Gastroesophageal sphincter (tissue), 4 donors: ENCODE results near the gene ZEB2. TPM values are rescaled to one million over a fixed set of nuclear protein-coding genes. Genes with fewer than 3 reads are reported as not detected.

Source experiments
- ATAC-seq: fragments of 150-250 bp; one replicate; pipeline ENCODE4 v1.9.1; 2016; ENCODE audit warnings: mild to moderate bottlenecking, moderate library complexity
- H3K27ac ChIP-seq, 4 donors: fragments of 200-600 bp; sonication (generic) in 3 of 4; 1 replicate in 3 of 4; 2 replicates in 1 of 4; pipeline ENCODE4 v1.5.1; 2016 to 2019
- H3K27me3 ChIP-seq: fragments of 200-600 bp; sonication (generic); one replicate; pipeline ENCODE4 v1.5.1; 2019
- H3K36me3 ChIP-seq, 2 donors: fragments of 200-600 bp; sonication (generic); one replicate each; pipeline ENCODE4 v1.5.1; 2019; ENCODE audit warnings: control low read depth in 1 of 2
- H3K4me1 ChIP-seq, 3 donors: fragments of 200-600 bp; sonication (generic); 1 replicate in 2 of 3; 2 replicates in 1 of 3; pipeline ENCODE4 v1.5.1; 2016 to 2019; ENCODE audit warnings: control low read depth in 2 of 3
- H3K4me3 ChIP-seq, 2 donors: fragments of 200-600 bp; sonication (generic); one replicate each; pipeline ENCODE4 v1.5.1; 2019; ENCODE audit warnings: mild to moderate bottlenecking in 1 of 2, moderate library complexity in 1 of 2
- H3K9me3 ChIP-seq, 3 donors: fragments of 200-600 bp; sonication (generic); one replicate each; pipeline ENCODE4 v1.5.1; 2017 to 2019; ENCODE audit warnings: control low read depth in 2 of 3
- EP300 ChIP-seq: sonication (generic); formaldehyde crosslinking; IDR thresholded peaks from one replicate; pipeline ENCODE4 v1.6.1; 2017; ENCODE audit warnings: antibody characterized with exemption, mild to moderate bottlenecking
- POLR2A ChIP-seq, 2 donors: fragments of 450-650 bp; IDR thresholded peaks; one replicate each; pipeline ENCODE4 v1.6.1; 2017; ENCODE audit warnings: antibody characterized with exemption in 2 of 2, mild to moderate bottlenecking in 2 of 2, moderate library complexity in 1 of 2
- POLR2AphosphoS5 ChIP-seq: sonication (generic); formaldehyde crosslinking; IDR thresholded peaks from one replicate; pipeline ENCODE4 v1.6.1; 2017; ENCODE audit warnings: antibody characterized with exemption
- WGBS, 2 donors: methylation state at CpG; one replicate each; pipeline ENCODE4 v1.1.5; 2018; ENCODE audit warnings: low coverage in 1 of 2; 5-methylcytosine and 5-hydroxymethylcytosine counted together
- total RNA-seq, 4 donors: library from RNA; depleted of rRNA; stranded (reverse); fragments of >200 nt; gene quantifications; one replicate each; pipeline ENCODE4 v1.1.0, GENCODE V29; 2016
- TF ChIP-seq, protein P1 (sequence below), 4 experiments: fragments of 200-600 bp in 2 of 4; fragments of 450-650 bp in 2 of 4; sonication (generic) in 1 of 4; IDR thresholded peaks; one replicate each; pipeline ENCODE4 v1.5.1; 2017 to 2019; ENCODE audit warnings: antibody characterized with exemption in 4 of 4, mild to moderate bottlenecking in 2 of 4, moderate library complexity in 2 of 4

Gene ZEB2
- total RNA-seq, 4 donors from 2014 or later = 42.3 to 95.7 (median 53.8) TPM

DNA sequence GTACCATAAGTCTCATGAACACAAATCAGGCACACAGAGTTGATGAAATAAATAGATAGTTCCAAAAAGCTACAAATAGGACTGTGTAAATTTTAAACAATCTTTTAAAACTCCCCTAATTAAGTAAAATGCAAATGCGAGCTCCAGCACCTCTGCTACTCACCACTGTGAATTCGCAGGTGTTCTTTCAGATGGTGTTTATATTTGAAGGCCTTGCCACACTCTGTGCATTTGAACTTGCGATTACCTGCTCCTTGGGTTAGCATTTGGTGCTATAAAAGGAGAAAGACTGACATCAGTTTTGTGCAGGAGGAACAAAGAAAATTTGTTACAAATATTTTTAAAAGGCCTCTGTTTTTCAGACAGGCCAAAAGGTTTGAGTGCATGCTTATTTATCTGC is 118.9 kb downstream of the ZEB2 start:
- H3K4me3 ChIP-seq = no peak overlapping the region
- TF ChIP-seq, protein P1, sequence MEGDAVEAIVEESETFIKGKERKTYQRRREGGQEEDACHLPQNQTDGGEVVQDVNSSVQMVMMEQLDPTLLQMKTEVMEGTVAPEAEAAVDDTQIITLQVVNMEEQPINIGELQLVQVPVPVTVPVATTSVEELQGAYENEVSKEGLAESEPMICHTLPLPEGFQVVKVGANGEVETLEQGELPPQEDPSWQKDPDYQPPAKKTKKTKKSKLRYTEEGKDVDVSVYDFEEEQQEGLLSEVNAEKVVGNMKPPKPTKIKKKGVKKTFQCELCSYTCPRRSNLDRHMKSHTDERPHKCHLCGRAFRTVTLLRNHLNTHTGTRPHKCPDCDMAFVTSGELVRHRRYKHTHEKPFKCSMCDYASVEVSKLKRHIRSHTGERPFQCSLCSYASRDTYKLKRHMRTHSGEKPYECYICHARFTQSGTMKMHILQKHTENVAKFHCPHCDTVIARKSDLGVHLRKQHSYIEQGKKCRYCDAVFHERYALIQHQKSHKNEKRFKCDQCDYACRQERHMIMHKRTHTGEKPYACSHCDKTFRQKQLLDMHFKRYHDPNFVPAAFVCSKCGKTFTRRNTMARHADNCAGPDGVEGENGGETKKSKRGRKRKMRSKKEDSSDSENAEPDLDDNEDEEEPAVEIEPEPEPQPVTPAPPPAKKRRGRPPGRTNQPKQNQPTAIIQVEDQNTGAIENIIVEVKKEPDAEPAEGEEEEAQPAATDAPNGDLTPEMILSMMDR (IDR thresholded peaks at IDR 0.05) = no peak
- TF ChIP-seq POLR2A (IDR thresholded peaks at IDR 0.05) (no peak), EP300 (no peak), POLR2AphosphoS5 (no peak)
- H3K4me1 ChIP-seq = peaks cover 0 to 7% (median 6%) of the 10 kb centered on the region in 3 donors
- 80 to 92% methylated on average over 3 of the region's 3 CpGs for WGBS, 2 donors
- peaks cover 0 to 35% of the 10 kb centered on the region in 2 donors for H3K36me3 ChIP-seq
- no peaks in the 10 kb centered on the region for H3K27me3 ChIP-seq
- no peaks in the 10 kb centered on the region for H3K9me3 ChIP-seq
- no peak for ATAC-seq
- no peak overlapping the region for H3K27ac ChIP-seq

DNA sequence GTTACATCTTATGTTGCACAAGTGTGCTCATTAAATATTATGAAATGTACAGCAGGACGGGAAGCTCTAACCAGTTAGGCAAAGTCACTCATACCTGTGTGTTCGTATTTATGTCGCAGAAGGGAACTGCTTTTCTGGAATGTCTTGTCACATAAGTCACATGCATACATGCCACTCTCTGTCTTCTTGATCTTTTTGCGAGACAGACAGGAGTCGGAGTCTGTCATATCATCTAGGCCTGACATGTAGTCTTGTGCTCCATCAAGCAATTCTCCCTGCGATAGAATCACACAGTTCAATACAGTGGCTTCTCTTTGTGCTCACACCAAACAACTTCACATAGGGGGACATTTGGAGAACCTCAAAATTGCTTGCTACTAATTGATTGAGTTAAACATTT is 123.6 kb downstream of the ZEB2 start:
- no peak overlapping the region for H3K27ac ChIP-seq
- 83 to 95% methylated on average over 5 to 6 of the region's 6 CpGs for WGBS, 2 donors
- peaks cover 0 to 57% of the 10 kb centered on the region in 2 donors for H3K36me3 ChIP-seq
- H3K27me3 ChIP-seq = no peaks in the 10 kb centered on the region
- ATAC-seq = no peak
- H3K4me1 ChIP-seq = peaks cover 0 to 3% (median 0%) of the 10 kb centered on the region in 3 donors
- TF ChIP-seq, protein P1 (IDR thresholded peaks at IDR 0.05) = no peak
- TF ChIP-seq POLR2A (IDR thresholded peaks at IDR 0.05) (no peak), EP300 (no peak), POLR2AphosphoS5 (no peak)
- H3K4me3 ChIP-seq = no peak overlapping the region
- H3K9me3 ChIP-seq = no peaks in the 10 kb centered on the region

DNA sequence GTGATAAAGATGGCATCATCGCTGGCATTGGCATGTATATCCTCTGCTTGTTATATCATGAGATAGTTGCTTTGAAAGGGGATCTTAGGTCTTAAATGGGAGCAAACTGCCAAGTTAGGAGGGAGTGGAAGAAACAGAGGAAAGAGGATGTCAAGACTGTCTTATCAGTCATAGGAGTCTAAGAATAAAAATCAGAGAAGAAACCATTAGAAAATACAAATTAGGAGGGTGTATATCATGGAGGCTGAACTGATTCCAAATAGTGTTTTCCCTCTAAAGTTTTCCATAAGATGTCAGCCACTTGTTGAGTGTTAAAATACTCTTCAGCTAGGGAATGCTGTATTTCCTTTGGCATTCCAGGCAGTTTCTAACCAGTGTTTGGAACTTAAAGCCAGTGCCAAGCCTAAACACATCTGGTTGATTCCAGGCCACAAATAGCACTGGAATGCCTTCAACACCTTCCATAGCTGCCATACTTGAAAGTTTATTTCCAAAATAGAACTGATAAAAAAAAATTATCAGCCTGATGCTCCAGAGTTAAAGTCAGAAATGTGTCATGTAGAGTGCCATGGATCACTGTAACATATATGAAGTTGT is 129.4 kb downstream of the ZEB2 start:
- Histone ChIP-seq H3K4me1 (peaks cover 0 to 19% (median 2%) of the 10 kb centered on the region in 3 donors), H3K4me3 (no peak overlapping the region), H3K27ac (no peak overlapping the region), H3K27me3 (no peaks in the 10 kb centered on the region), H3K9me3 (no peaks in the 10 kb centered on the region), H3K36me3 (peaks cover 0 to 22% of the 10 kb centered on the region in 2 donors)
- TF ChIP-seq EP300 (no peak), POLR2A (IDR thresholded peaks at IDR 0.05) (no peak), POLR2AphosphoS5 (no peak)
- TF ChIP-seq, protein P1 (IDR thresholded peaks at IDR 0.05) = no peak
- WGBS, 2 donors = 94 to 100% methylated on average over 1 of the region's 1 CpG
- no peak for ATAC-seq

DNA sequence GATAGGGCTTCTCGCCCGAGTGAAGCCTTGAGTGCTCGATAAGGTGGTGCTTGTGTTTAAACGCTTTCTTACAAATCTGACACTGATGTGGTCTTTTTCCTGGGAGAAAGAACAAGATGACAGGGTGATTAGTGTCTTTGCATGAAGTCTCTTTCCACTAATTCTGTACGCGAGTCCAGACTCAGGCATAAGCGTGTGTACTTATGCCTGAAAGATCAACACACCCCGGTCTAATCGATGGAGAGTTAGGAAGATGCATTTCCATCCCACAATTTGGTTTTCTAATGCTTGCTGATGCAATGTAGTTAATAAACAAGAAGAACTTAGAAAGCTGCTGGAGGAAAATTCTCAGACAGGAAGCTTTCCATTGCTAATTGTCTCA is 130.0 kb downstream of the ZEB2 start:
- WGBS, 2 donors = 59 to 82% methylated on average over 6 to 7 of the region's 9 CpGs

More for the DNA sequence above, 130.0 kb downstream of the ZEB2 start:
- Histone ChIP-seq H3K9me3 (no peaks in the 10 kb centered on the region), H3K27ac (no peak overlapping the region), H3K27me3 (no peaks in the 10 kb centered on the region), H3K36me3 (peaks cover 0 to 17% of the 10 kb centered on the region in 2 donors), H3K4me1 (peaks cover 0 to 19% (median 2%) of the 10 kb centered on the region in 3 donors), H3K4me3 (peak overlapping the region; percentile 13 to 35)
- TF ChIP-seq POLR2AphosphoS5 (no peak), EP300 (no peak), POLR2A (IDR thresholded peaks at IDR 0.05) (no peak)
- TF ChIP-seq, protein P1 (IDR thresholded peaks at IDR 0.05) = no peak
- no peak for ATAC-seq
